ENCODE data around the gene ZNF57.
"Not testable (repeated sequence)": the region's sequence is repeated elsewhere in the genome, so short reads cannot be mapped to it uniquely, and the experiment has no call there.

The ZNF57 gene

GRCh38 chr19:2902590-2903218 lies 2.0 kb downstream of the ZNF57 start:
- H3K27ac ChIP-seq (ENCODE audit: low read depth, low read length), result no peak overlapping the region
- no peak overlapping the region for H3K9ac ChIP-seq (ENCODE audit: low read length)
- no peaks in the 10 kb centered on the region for H3K36me3 ChIP-seq (ENCODE audit: control insufficient read depth, insufficient read depth, low read length)
- H3K9me3 ChIP-seq (ENCODE audit: control insufficient read depth, insufficient read depth, low read depth, low read length), result peaks cover 11% of the 10 kb centered on the region; the same call in 1 of the 2 replicates
- no peaks in the 10 kb centered on the region for H3K27me3 ChIP-seq (ENCODE audit: control insufficient read depth, insufficient read depth, low read length)
- no peak overlapping the region; the same call in 1 of the 2 replicates for H3K4me3 ChIP-seq (ENCODE audit: low read depth, low read length)
- H3K4me1 ChIP-seq (ENCODE audit: control insufficient read depth, insufficient read depth, low read length), result no peaks in the 10 kb centered on the region; the same call in 1 of the 2 replicates

GRCh38 chr19:2903326-2903725 lies 2.6 kb downstream of the ZNF57 start:
- H3K9me3 ChIP-seq (ENCODE audit: control insufficient read depth, insufficient read depth, low read depth, low read length), result peaks cover 12% of the 10 kb centered on the region; the same call in 1 of the 2 replicates
- not testable (repeated sequence) for H3K36me3 ChIP-seq (ENCODE audit: control insufficient read depth, insufficient read depth, low read length); H3K27ac ChIP-seq (ENCODE audit: low read depth, low read length); H3K9ac ChIP-seq (ENCODE audit: low read length); H3K4me1 ChIP-seq (ENCODE audit: control insufficient read depth, insufficient read depth, low read length); H3K4me3 ChIP-seq (ENCODE audit: low read depth, low read length); H3K27me3 ChIP-seq (ENCODE audit: control insufficient read depth, insufficient read depth, low read length)

- H3K9ac ChIP-seq (ENCODE audit: low read length), result no peak overlapping the region
- H3K36me3 ChIP-seq (ENCODE audit: control insufficient read depth, insufficient read depth, low read length), result no peaks in the 10 kb centered on the region
- H3K4me3 ChIP-seq (ENCODE audit: low read depth, low read length), result no peak overlapping the region
- no peak overlapping the region for H3K27ac ChIP-seq (ENCODE audit: low read depth, low read length)
- no peaks in the 10 kb centered on the region; the same call in 1 of the 2 replicates for H3K4me1 ChIP-seq (ENCODE audit: control insufficient read depth, insufficient read depth, low read length)
- peaks cover 20% of the 10 kb centered on the region; the same call in 1 of the 2 replicates for H3K9me3 ChIP-seq (ENCODE audit: control insufficient read depth, insufficient read depth, low read depth, low read length)
- H3K27me3 ChIP-seq (ENCODE audit: control insufficient read depth, insufficient read depth, low read length), result no peaks in the 10 kb centered on the region
Measured at GRCh38 chr19:2905918-2906519, 5.3 kb downstream of the ZNF57 start.

DNA sequence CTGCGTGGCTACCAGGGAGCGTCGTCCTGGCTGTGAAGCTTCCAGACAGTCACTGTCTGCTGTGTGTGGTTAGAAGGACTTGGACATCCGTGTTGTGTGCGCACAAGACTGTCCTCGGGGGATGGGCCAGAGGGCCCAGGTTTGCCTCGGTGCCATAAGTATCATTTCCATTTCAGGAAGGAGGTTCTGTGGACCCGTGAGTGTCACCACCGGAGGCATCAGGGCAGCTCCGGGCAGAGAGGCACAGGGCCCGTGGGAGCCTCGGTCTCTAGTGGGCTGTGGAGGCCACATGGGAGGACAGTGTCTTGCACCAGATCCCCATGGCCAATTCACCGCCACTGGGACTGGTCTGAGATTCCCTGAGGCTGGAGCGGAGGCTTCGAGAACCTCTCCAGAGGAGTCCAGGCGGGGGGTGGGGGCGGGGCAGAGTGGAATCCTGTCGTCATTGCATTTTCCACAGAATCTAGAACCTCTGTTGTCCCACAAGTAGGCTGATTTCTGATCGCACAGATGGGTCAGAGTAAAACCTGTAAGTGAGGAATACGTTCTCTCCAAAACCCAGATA lies 6.0 kb downstream of the ZNF57 start:
- no peak overlapping the region for H3K27ac ChIP-seq (ENCODE audit: low read depth, low read length)
- no peak overlapping the region for H3K4me3 ChIP-seq (ENCODE audit: low read depth, low read length)
- 0 out of 2 replicates have a peak, but pooled peaks cover under 1% of the 10 kb centered on the region for H3K36me3 ChIP-seq (ENCODE audit: control insufficient read depth, insufficient read depth, low read length)
- H3K4me1 ChIP-seq (ENCODE audit: control insufficient read depth, insufficient read depth, low read length), result no peaks in the 10 kb centered on the region; the same call in 1 of the 2 replicates
- H3K9me3 ChIP-seq (ENCODE audit: control insufficient read depth, insufficient read depth, low read depth, low read length), result peaks cover 26% of the 10 kb centered on the region
- no peak overlapping the region for H3K9ac ChIP-seq (ENCODE audit: low read length)
- H3K27me3 ChIP-seq (ENCODE audit: control insufficient read depth, insufficient read depth, low read length), result no peaks in the 10 kb centered on the region

- H3K36me3 ChIP-seq (ENCODE audit: control insufficient read depth, insufficient read depth, low read length), result peaks cover 34% of the 10 kb centered on the region
Measured at GRCh38 chr19:2912306-2912705, 11.6 kb downstream of the ZNF57 start.

GRCh38 chr19:2917275-2918184 lies 16.8 kb downstream of the ZNF57 start:
- Histone ChIP-seq H3K9me3 (ENCODE audit: control insufficient read depth, insufficient read depth, low read depth, low read length) (peaks cover 68% of the 10 kb centered on the region), H3K36me3 (ENCODE audit: control insufficient read depth, insufficient read depth, low read length) (peaks cover 49% of the 10 kb centered on the region), H3K27ac (ENCODE audit: low read depth, low read length) (no peak overlapping the region)

More at GRCh38 chr19:2912306-2912705, 11.6 kb downstream of the ZNF57 start:
- peaks cover 66% of the 10 kb centered on the region for H3K9me3 ChIP-seq (ENCODE audit: control insufficient read depth, insufficient read depth, low read depth, low read length)
- H3K4me3 ChIP-seq (ENCODE audit: low read depth, low read length), result no peak overlapping the region
- no peaks in the 10 kb centered on the region for H3K4me1 ChIP-seq (ENCODE audit: control insufficient read depth, insufficient read depth, low read length)
- H3K27ac ChIP-seq (ENCODE audit: low read depth, low read length), result no peak overlapping the region
- H3K27me3 ChIP-seq (ENCODE audit: control insufficient read depth, insufficient read depth, low read length), result no peaks in the 10 kb centered on the region
- H3K9ac ChIP-seq (ENCODE audit: low read length), result no peak overlapping the region

DNA sequence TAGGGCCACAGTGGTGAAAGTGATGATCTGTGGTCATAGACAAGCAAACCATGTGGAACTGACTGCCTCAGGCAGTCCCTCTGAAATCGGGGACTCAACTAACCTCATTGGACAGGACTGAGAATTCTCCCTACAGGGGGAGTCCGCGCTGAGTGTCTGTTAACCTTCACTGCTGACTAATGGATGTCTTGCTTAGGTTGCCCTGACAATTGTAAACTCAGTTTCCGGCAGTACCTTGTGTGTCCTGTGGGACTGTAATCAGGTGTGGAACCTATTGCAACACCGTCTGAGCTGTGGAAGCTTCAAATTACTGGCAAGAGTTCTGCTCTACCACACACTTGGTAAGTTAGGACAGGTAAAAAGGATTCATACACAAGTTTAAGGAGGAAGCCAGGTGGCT lies 22.3 kb downstream of the ZNF57 start:
- Histone ChIP-seq H3K27ac (ENCODE audit: low read depth, low read length) (no peak overlapping the region), H3K27me3 (ENCODE audit: control insufficient read depth, insufficient read depth, low read length) (no peaks in the 10 kb centered on the region), H3K4me3 (ENCODE audit: low read depth, low read length) (no peak overlapping the region), H3K9me3 (ENCODE audit: control insufficient read depth, insufficient read depth, low read depth, low read length) (peaks cover 22% of the 10 kb centered on the region), H3K9ac (ENCODE audit: low read length) (no peak overlapping the region), H3K36me3 (ENCODE audit: control insufficient read depth, insufficient read depth, low read length) (peaks cover 16% of the 10 kb centered on the region), H3K4me1 (ENCODE audit: control insufficient read depth, insufficient read depth, low read length) (0 out of 2 replicates have a peak, but pooled peaks cover 8% of the 10 kb centered on the region)

More at GRCh38 chr19:2917275-2918184, 16.8 kb downstream of the ZNF57 start:
- Histone ChIP-seq H3K27me3 (ENCODE audit: control insufficient read depth, insufficient read depth, low read length) (no peaks in the 10 kb centered on the region), H3K4me1 (ENCODE audit: control insufficient read depth, insufficient read depth, low read length) (no peaks in the 10 kb centered on the region), H3K4me3 (ENCODE audit: low read depth, low read length) (peak overlapping the region; percentile 17; the same call in 1 of the 2 replicates), H3K9ac (ENCODE audit: low read length) (no peak overlapping the region)

- no peak overlapping the region for H3K4me3 ChIP-seq (ENCODE audit: low read depth, low read length)
- H3K4me1 ChIP-seq (ENCODE audit: control insufficient read depth, insufficient read depth, low read length), result 0 out of 2 replicates have a peak, but pooled peaks cover 8% of the 10 kb centered on the region
- H3K9me3 ChIP-seq (ENCODE audit: control insufficient read depth, insufficient read depth, low read depth, low read length), result peaks cover 18% of the 10 kb centered on the region
- peaks cover 11% of the 10 kb centered on the region for H3K36me3 ChIP-seq (ENCODE audit: control insufficient read depth, insufficient read depth, low read length)
- no peak overlapping the region for H3K9ac ChIP-seq (ENCODE audit: low read length)
- H3K27ac ChIP-seq (ENCODE audit: low read depth, low read length), result no peak overlapping the region
- H3K27me3 ChIP-seq (ENCODE audit: control insufficient read depth, insufficient read depth, low read length), result no peaks in the 10 kb centered on the region
Measured at GRCh38 chr19:2923510-2923909, 22.8 kb downstream of the ZNF57 start.

GRCh38 chr19:2926341-2927031 lies 25.8 kb downstream of the ZNF57 start:
- H3K4me1 ChIP-seq (ENCODE audit: control insufficient read depth, insufficient read depth, low read length), result 0 out of 2 replicates have a peak, but pooled peaks cover 8% of the 10 kb centered on the region

DNA sequence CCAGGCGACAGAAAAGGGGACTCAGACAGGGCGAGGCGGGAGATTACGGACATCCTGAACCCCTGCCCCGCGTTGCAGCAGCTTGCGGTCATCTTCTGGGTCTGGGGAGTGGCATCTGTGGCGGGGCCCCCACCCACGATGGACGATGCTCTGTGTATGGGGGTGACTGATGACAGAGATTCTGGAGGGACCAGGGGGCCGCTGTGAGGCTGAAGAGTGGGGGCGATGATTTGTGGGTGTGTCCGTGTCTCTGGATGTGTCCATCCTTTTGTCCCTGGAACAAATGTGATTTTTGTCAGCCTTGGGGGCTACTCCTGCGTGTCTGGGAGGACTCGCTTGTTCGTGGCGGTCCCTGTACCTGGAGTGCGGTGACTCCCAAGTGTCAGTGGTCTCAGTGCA lies 26.3 kb downstream of the ZNF57 start:
- 0 out of 2 replicates have a peak, but pooled peaks cover 8% of the 10 kb centered on the region for H3K4me1 ChIP-seq (ENCODE audit: control insufficient read depth, insufficient read depth, low read length)

More at GRCh38 chr19:2926341-2927031, 25.8 kb downstream of the ZNF57 start:
- H3K36me3 ChIP-seq (ENCODE audit: control insufficient read depth, insufficient read depth, low read length), result peaks cover 6% of the 10 kb centered on the region
- H3K9me3 ChIP-seq (ENCODE audit: control insufficient read depth, insufficient read depth, low read depth, low read length), result peaks cover 10% of the 10 kb centered on the region
- no peaks in the 10 kb centered on the region for H3K27me3 ChIP-seq (ENCODE audit: control insufficient read depth, insufficient read depth, low read length)
- no peak overlapping the region for H3K9ac ChIP-seq (ENCODE audit: low read length)
- H3K4me3 ChIP-seq (ENCODE audit: low read depth, low read length), result no peak overlapping the region
- no peak overlapping the region for H3K27ac ChIP-seq (ENCODE audit: low read depth, low read length)

More for the DNA sequence above, 26.3 kb downstream of the ZNF57 start:
- no peak overlapping the region for H3K27ac ChIP-seq (ENCODE audit: low read depth, low read length)
- no peak overlapping the region for H3K9ac ChIP-seq (ENCODE audit: low read length)
- peaks cover 6% of the 10 kb centered on the region for H3K36me3 ChIP-seq (ENCODE audit: control insufficient read depth, insufficient read depth, low read length)
- no peak overlapping the region for H3K4me3 ChIP-seq (ENCODE audit: low read depth, low read length)
- no peaks in the 10 kb centered on the region for H3K27me3 ChIP-seq (ENCODE audit: control insufficient read depth, insufficient read depth, low read length)
- H3K9me3 ChIP-seq (ENCODE audit: control insufficient read depth, insufficient read depth, low read depth, low read length), result peaks cover 10% of the 10 kb centered on the region
